Right lobe of liver (tissue), 6 donors: Measurements from ENCODE around the gene CHST13. TPM values are rescaled to one million over a fixed set of nuclear protein-coding genes. Genes with fewer than 3 reads are reported as not detected.
A peak's percentile ranks its signal among the peaks of the same experiment; 100 is the strongest.

ENCODE experiments used
- ATAC-seq, 4 donors: fragments of 200-7000 bp; cut with Tn5 transposase; one replicate each; pipeline ENCODE4 v1.9.1; 2020; ENCODE audit warnings: mild to moderate bottlenecking in 4 of 4, moderate library complexity in 4 of 4
- DNase-seq, 3 donors: peaks; one replicate each; pipeline ENCODE4 v3.0.0-alpha.2; 2020
- H3K27ac ChIP-seq, 3 donors: fragments of 200-600 bp; one replicate each; pipeline ENCODE4 v1.8.0; 2022
- H3K27me3 ChIP-seq, 2 donors: fragments of 200-600 bp; one replicate each; pipeline ENCODE4 v1.8.0; 2022
- H3K36me3 ChIP-seq, 4 donors: fragments of 200-600 bp; sonication (generic) in 1 of 4; one replicate each; pipeline versions ENCODE4 v1.5.1 to v1.8.0; 2017 to 2022; ENCODE audit warnings: control low read depth in 1 of 4
- H3K4me1 ChIP-seq, 4 donors: fragments of 200-600 bp; sonication (generic) in 1 of 4; one replicate each; pipeline versions ENCODE4 v1.5.1 to v1.8.0; 2017 to 2022; ENCODE audit warnings: control low read depth in 1 of 4
- H3K4me3 ChIP-seq, 3 donors: fragments of 200-600 bp; one replicate each; pipeline ENCODE4 v1.8.0; 2022
- H3K9me3 ChIP-seq, 4 donors: fragments of 200-600 bp; sonication (generic) in 1 of 4; one replicate each; pipeline versions ENCODE4 v1.5.1 to v1.8.0; 2017 to 2022; ENCODE audit warnings: control low read depth in 1 of 4
- CTCF ChIP-seq, 4 donors: fragments of 200-600 bp in 3 of 4; fragments of 450-650 bp in 1 of 4; IDR thresholded peaks; one replicate each; pipeline versions ENCODE4 v1.5.1 to v1.8.0; 2016 to 2022; ENCODE audit warnings: antibody characterized with exemption in 4 of 4, mild to moderate bottlenecking in 2 of 4
- POLR2A ChIP-seq: fragments of 450-650 bp; IDR thresholded peaks from one replicate; pipeline ENCODE4 v1.6.1; 2017; ENCODE audit warnings: antibody characterized with exemption, mild to moderate bottlenecking
- WGBS: methylation state at CpG from one replicate; pipeline ENCODE4 v1.1.6; 2018; ENCODE audit warnings: low coverage, low lambda C conversion rate; ENCODE audit not compliant: insufficient coverage; ENCODE audit errors: missing lambda C conversion rate; 5-methylcytosine and 5-hydroxymethylcytosine counted together
- intact Hi-C, 2 donors: fragments of 100-400 bp; cut with DNase I; formaldehyde crosslinking; loops; one replicate each; pipeline versions ENCODE4 v1.11.2 to v1.14.1; 2022
- total RNA-seq, 6 experiments: library from RNA; depleted of rRNA in 2 of 6; stranded (reverse); fragments of >200 nt in 2 of 6; fragmentation: NEBNext Ultra II Directional in 3 of 6; extraction: Animal tissue kit (Norgen Biotek cat#: 25700) in 3 of 6; gene quantifications; one replicate each; pipeline versions ENCODE4 v1.1.0 to v1.2.4, GENCODE V29; 2016 to 2023
- donor health status: DM: no; HTN: yes; CAD: no.
- donor health status: DM: no; HTN: no; CAD: no.
- donor health status: DM: no; HTN: no; CAD: no.
- donor health status: DM: no; HTN: yes; CAD: no.
- donor health status: DM: no; HTN: yes; CAD: no.

CHST13 gene
- total RNA-seq, 6 experiments from 2014 or later: 23.5 to 48.9 (median 28.2) TPM

GRCh38 chr3:126567696-126568438, 43.9 kb downstream of the CHST13 start:
- Histone ChIP-seq H3K27me3 (no peaks in the 10 kb centered on the region), H3K36me3 (no peaks in the 10 kb centered on the region), H3K9me3 (no peaks in the 10 kb centered on the region), H3K4me3 (no peak overlapping the region), H3K4me1 (no peaks in the 10 kb centered on the region), H3K27ac (no peak overlapping the region)
- intact Hi-C loops: no loop called here
- ATAC-seq (peak; percentile 79 to 92 (median 86)), DNase-seq (peak in 1 of 3 donors; percentile 56)
- 23% methylated on average over 4 of the region's 10 CpGs for WGBS
- TF ChIP-seq POLR2A (no peak), CTCF (IDR thresholded peaks at IDR 0.05) (peak; percentile 20 to 45 (median 36))

- 60% methylated on average over 1 of the region's 3 CpGs for WGBS
Observed at GRCh38 chr3:126568776-126569342, 44.9 kb downstream of the CHST13 start.

GRCh38 chr3:126569390-126569975, 45.5 kb downstream of the CHST13 start:
- no peaks in the 10 kb centered on the region for H3K4me1 ChIP-seq
- WGBS: no CpG with 5 or more reads among the region's 9 CpGs
- intact Hi-C loops: no loop called here
- H3K27me3 ChIP-seq: no peaks in the 10 kb centered on the region
- H3K4me3 ChIP-seq: no peak overlapping the region
- DNase-seq (no peak), ATAC-seq (no peak)
- TF ChIP-seq POLR2A (no peak), CTCF (IDR thresholded peaks at IDR 0.05) (no peak)
- H3K36me3 ChIP-seq: no peaks in the 10 kb centered on the region
- no peak overlapping the region for H3K27ac ChIP-seq
- H3K9me3 ChIP-seq: no peaks in the 10 kb centered on the region

More at GRCh38 chr3:126568776-126569342, 44.9 kb downstream of the CHST13 start:
- no peaks in the 10 kb centered on the region for H3K27me3 ChIP-seq
- no peak overlapping the region for H3K4me3 ChIP-seq
- no peak for ATAC-seq
- no peaks in the 10 kb centered on the region for H3K4me1 ChIP-seq
- no peak for TF ChIP-seq POLR2A
- TF ChIP-seq CTCF (IDR thresholded peaks at IDR 0.05): no peak
- H3K36me3 ChIP-seq: no peaks in the 10 kb centered on the region
- no peak for DNase-seq
- intact Hi-C loops: no loop called here
- no peaks in the 10 kb centered on the region for H3K9me3 ChIP-seq
- H3K27ac ChIP-seq: no peak overlapping the region

GRCh38 chr3:126570103-126570541, 46.2 kb downstream of the CHST13 start:
- 60% methylated on average over 3 of the region's 6 CpGs for WGBS
- intact Hi-C loops: no loop called here
- Histone ChIP-seq H3K36me3 (no peaks in the 10 kb centered on the region), H3K27ac (no peak overlapping the region), H3K27me3 (no peaks in the 10 kb centered on the region), H3K4me3 (no peak overlapping the region), H3K9me3 (no peaks in the 10 kb centered on the region), H3K4me1 (no peaks in the 10 kb centered on the region)
- DNase-seq: peak in 1 of 3 donors; percentile 39
- TF ChIP-seq POLR2A (no peak), CTCF (IDR thresholded peaks at IDR 0.05) (no peak)
- peak; percentile 14 to 31 (median 22) for ATAC-seq
